Measurements from ENCODE around the gene HES7. TPM values are rescaled to one million over a fixed set of nuclear protein-coding genes. Genes with fewer than 3 reads are reported as not detected.

HES7 gene
- total RNA-seq, 1 experiment from 2014 or later: 0.28 TPM

GRCh38 chr17:8100111-8100510 is 23.8 kb downstream of the HES7 start:
- H3K27ac Mint-ChIP-seq (ENCODE audit: unreplicated experiment): no peak overlapping the region
- H3K36me3 Mint-ChIP-seq (ENCODE audit: insufficient read depth, unreplicated experiment): peaks cover 5% of the 10 kb centered on the region
- DNase-seq: no peak
- no peak overlapping the region for H3K4me3 Mint-ChIP-seq (ENCODE audit: low read depth, unreplicated experiment)
- TF ChIP-seq CTCF (IDR thresholded peaks at IDR 0.05; ENCODE audit: unreplicated experiment): no peak
- intact Hi-C loops (cut with micrococcal nuclease; ENCODE audit: unreplicated experiment): no loop called here
- peaks cover 7% of the 10 kb centered on the region for H3K4me1 Mint-ChIP-seq (ENCODE audit: low read depth, unreplicated experiment)
- peaks cover 29% of the 10 kb centered on the region for H3K27me3 Mint-ChIP-seq (ENCODE audit: unreplicated experiment)
- CTCF ChIA-PET: interaction anchor here (1.2 kb wide), 1 partner anchor 10 kb away, joined by 3 read pairs; no protein-coding TSS in a partner anchor
- BruUV-seq (replicated peaks): no TSS peak
- H3K9me3 Mint-ChIP-seq (ENCODE audit: low read depth, unreplicated experiment): no peaks in the 10 kb centered on the region

GRCh38 chr17:8096541-8096940 is 27.4 kb downstream of the HES7 start:
- H3K4me3 Mint-ChIP-seq (ENCODE audit: low read depth, unreplicated experiment): no peak overlapping the region
- intact Hi-C loops (cut with micrococcal nuclease; ENCODE audit: unreplicated experiment): no loop called here
- H3K9me3 Mint-ChIP-seq (ENCODE audit: low read depth, unreplicated experiment): no peaks in the 10 kb centered on the region
- CTCF ChIA-PET: no interaction called here
- H3K27ac Mint-ChIP-seq (ENCODE audit: unreplicated experiment): no peak overlapping the region
- BruUV-seq (replicated peaks): no TSS peak
- DNase-seq: no peak
- TF ChIP-seq CTCF (IDR thresholded peaks at IDR 0.05; ENCODE audit: unreplicated experiment): no peak
- peaks cover 5% of the 10 kb centered on the region for H3K36me3 Mint-ChIP-seq (ENCODE audit: insufficient read depth, unreplicated experiment)
- no peaks in the 10 kb centered on the region for H3K4me1 Mint-ChIP-seq (ENCODE audit: low read depth, unreplicated experiment)
- H3K27me3 Mint-ChIP-seq (ENCODE audit: unreplicated experiment): peaks cover 40% of the 10 kb centered on the region

GRCh38 chr17:8095361-8095760 is 28.5 kb downstream of the HES7 start:
- CTCF ChIA-PET: no interaction called here
- no peak for DNase-seq
- Mint-ChIP-seq H3K4me1 (ENCODE audit: low read depth, unreplicated experiment) (no peaks in the 10 kb centered on the region), H3K27me3 (ENCODE audit: unreplicated experiment) (peaks cover 52% of the 10 kb centered on the region), H3K27ac (ENCODE audit: unreplicated experiment) (no peak overlapping the region), H3K9me3 (ENCODE audit: low read depth, unreplicated experiment) (no peaks in the 10 kb centered on the region), H3K36me3 (ENCODE audit: insufficient read depth, unreplicated experiment) (peaks cover 5% of the 10 kb centered on the region), H3K4me3 (ENCODE audit: low read depth, unreplicated experiment) (no peak overlapping the region)
- TF ChIP-seq CTCF (IDR thresholded peaks at IDR 0.05; ENCODE audit: unreplicated experiment): no peak
- BruUV-seq (replicated peaks): no TSS peak
- intact Hi-C loops (cut with micrococcal nuclease; ENCODE audit: unreplicated experiment): no loop called here

- CTCF ChIA-PET: interaction anchor here (0.7 kb wide), 1 partner anchor 144 kb away, joined by 3 read pairs; no protein-coding TSS in a partner anchor
- intact Hi-C loops (cut with micrococcal nuclease; ENCODE audit: unreplicated experiment): no loop called here
- no TSS peak for BruUV-seq (replicated peaks)
- Mint-ChIP-seq H3K27ac (ENCODE audit: unreplicated experiment) (no peak overlapping the region), H3K27me3 (ENCODE audit: unreplicated experiment) (peaks cover 75% of the 10 kb centered on the region), H3K4me3 (ENCODE audit: low read depth, unreplicated experiment) (no peak overlapping the region), H3K36me3 (ENCODE audit: insufficient read depth, unreplicated experiment) (peaks cover 3% of the 10 kb centered on the region), H3K9me3 (ENCODE audit: low read depth, unreplicated experiment) (no peaks in the 10 kb centered on the region), H3K4me1 (ENCODE audit: low read depth, unreplicated experiment) (no peaks in the 10 kb centered on the region)
- DNase-seq: no peak
- TF ChIP-seq CTCF (IDR thresholded peaks at IDR 0.05; ENCODE audit: unreplicated experiment): no peak
These were observed 32.7 kb downstream of the HES7 start for GRCh38 chr17:8091033-8091687.

Data from Calu3 (cell line).